SU-DHL-6 (cell line): ENCODE results near the gene ADGRG2.

ENCODE experiments used
- H2AFZ ChIP-seq: fragments of 200-600 bp; sonication (generic); 2 replicates; pipeline ENCODE4 v1.6.1; 2014; ENCODE audit warnings: low read depth, mild to moderate bottlenecking, moderate library complexity, mixed read lengths, antibody characterized with exemption, low read length; ENCODE audit not compliant: severe bottlenecking
- H3F3A ChIP-seq: fragments of 200-600 bp; shearing (Covaris generic); 2 replicates; pipeline ENCODE4 v1.6.0; 2016; ENCODE audit warnings: antibody characterized with exemption, mild to moderate bottlenecking; ENCODE audit not compliant: insufficient read depth
- H3K27ac ChIP-seq: fragments of 200-600 bp; sonication (generic); 2 replicates; pipeline ENCODE4 v1.5.1; 2016; ENCODE audit warnings: low read depth, mild to moderate bottlenecking, low read length, moderate library complexity, mixed read lengths
- H3K27me3 ChIP-seq: fragments of 200-600 bp; sonication (generic), shearing (Covaris generic); 2 replicates; pipeline ENCODE4 v1.6.0; 2014; ENCODE audit warnings: mild to moderate bottlenecking, low read length
- H3K36me3 ChIP-seq: fragments of 200-600 bp; sonication (generic); 2 replicates; pipeline ENCODE4 v1.6.1; 2014; ENCODE audit warnings: mild to moderate bottlenecking, low read length, mixed read lengths
- H3K4me2 ChIP-seq: fragments of 300-600, 200-600 bp; shearing (Covaris generic), sonication (generic); 2 replicates; pipeline ENCODE4 v1.6.0; 2014; ENCODE audit warnings: low read length, low read depth, mild to moderate bottlenecking; ENCODE audit not compliant: poor library complexity, severe bottlenecking
- H3K4me3 ChIP-seq: fragments of 200-600 bp; sonication (generic); 2 replicates; pipeline ENCODE4 v1.5.1; 2014; ENCODE audit warnings: antibody characterized with exemption, low read length, mild to moderate bottlenecking, mixed read lengths; ENCODE audit not compliant: insufficient read depth, poor library complexity, severe bottlenecking
- H3K79me2 ChIP-seq: fragments of 200-600 bp; sonication (generic); 2 replicates; pipeline ENCODE4 v1.6.1; 2014; ENCODE audit warnings: mild to moderate bottlenecking, low read length, moderate library complexity; ENCODE audit not compliant: insufficient read depth
- H3K9ac ChIP-seq: fragments of 200-600 bp; sonication (generic); 2 replicates; pipeline ENCODE4 v1.7.0; 2014; ENCODE audit warnings: mild to moderate bottlenecking, low read length
- H3K9me2 ChIP-seq: fragments of 200-600 bp; sonication (generic); replicated peaks from 2 replicates; pipeline ENCODE4 v1.6.1; 2014; ENCODE audit warnings: low read length; ENCODE audit not compliant: insufficient read depth
- H3K9me3 ChIP-seq: fragments of 200-600 bp; sonication (generic); 2 replicates; pipeline ENCODE4 v1.6.1; 2014; ENCODE audit warnings: low read length, mixed read lengths; ENCODE audit not compliant: insufficient read depth
- H4K20me1 ChIP-seq: fragments of 200-600 bp; sonication (generic); 2 replicates; pipeline ENCODE4 v1.6.1; 2014; ENCODE audit warnings: low read depth, mild to moderate bottlenecking, antibody characterized with exemption, low read length, moderate library complexity, mixed read lengths
- EZH2phosphoT487 ChIP-seq: fragments of 200-600 bp; sonication (generic), shearing (Covaris generic); conservative IDR thresholded peaks from 2 replicates; pipeline ENCODE4 v1.6.1; 2018; ENCODE audit warnings: mild to moderate bottlenecking, antibody characterized with exemption, low read length, moderate library complexity, mixed read lengths
- TF ChIP-seq, protein P1 (sequence below): fragments of 200-600 bp; sonication (generic); IDR thresholded peaks from one replicate; pipeline ENCODE4 v1.5.1; 2017; ENCODE audit warnings: antibody characterized with exemption, mild to moderate bottlenecking, low read length, moderate library complexity; ENCODE audit not compliant: insufficient read depth, poor library complexity, severe bottlenecking

The ADGRG2 gene

DNA sequence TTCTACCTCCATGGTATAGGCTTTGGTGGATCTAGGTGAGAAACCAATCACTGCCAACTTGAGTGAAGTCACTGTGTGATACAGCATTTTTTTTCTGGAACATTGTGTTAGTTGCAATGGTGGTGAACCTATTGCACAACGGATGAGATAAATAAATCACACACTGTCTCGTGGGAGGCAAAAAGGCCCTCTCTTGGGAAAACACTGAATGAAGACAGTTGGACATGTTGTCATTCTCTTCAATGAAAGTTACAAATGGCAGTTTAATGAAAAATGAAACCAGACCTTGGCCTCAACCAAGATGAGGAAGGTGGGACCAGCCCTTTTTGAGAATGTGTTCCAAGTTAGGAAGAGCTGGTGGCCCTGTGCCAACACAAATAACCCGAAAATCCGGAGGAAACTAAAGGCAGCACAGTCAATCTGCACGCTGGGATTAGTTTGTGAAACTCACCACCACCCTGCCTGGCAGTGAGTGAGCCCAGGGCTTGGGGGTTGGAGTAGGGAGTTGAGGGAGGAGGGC is 5.4 kb upstream of the ADGRG2 start:
- Histone ChIP-seq H3K9ac (no peak overlapping the region), H3K36me3 (no peaks in the 10 kb centered on the region), H4K20me1 (no peaks in the 10 kb centered on the region), H3K27me3 (no peaks in the 10 kb centered on the region), H3K79me2 (no peaks in the 10 kb centered on the region), H3K9me2 (no peaks in the 10 kb centered on the region), H3K4me3 (no peak overlapping the region), H3K4me2 (no peak overlapping the region), H3K27ac (no peak overlapping the region), H2AFZ (no peak overlapping the region), H3F3A (no peaks in the 10 kb centered on the region), H3K9me3 (no peaks in the 10 kb centered on the region)
- TF ChIP-seq, protein P1, sequence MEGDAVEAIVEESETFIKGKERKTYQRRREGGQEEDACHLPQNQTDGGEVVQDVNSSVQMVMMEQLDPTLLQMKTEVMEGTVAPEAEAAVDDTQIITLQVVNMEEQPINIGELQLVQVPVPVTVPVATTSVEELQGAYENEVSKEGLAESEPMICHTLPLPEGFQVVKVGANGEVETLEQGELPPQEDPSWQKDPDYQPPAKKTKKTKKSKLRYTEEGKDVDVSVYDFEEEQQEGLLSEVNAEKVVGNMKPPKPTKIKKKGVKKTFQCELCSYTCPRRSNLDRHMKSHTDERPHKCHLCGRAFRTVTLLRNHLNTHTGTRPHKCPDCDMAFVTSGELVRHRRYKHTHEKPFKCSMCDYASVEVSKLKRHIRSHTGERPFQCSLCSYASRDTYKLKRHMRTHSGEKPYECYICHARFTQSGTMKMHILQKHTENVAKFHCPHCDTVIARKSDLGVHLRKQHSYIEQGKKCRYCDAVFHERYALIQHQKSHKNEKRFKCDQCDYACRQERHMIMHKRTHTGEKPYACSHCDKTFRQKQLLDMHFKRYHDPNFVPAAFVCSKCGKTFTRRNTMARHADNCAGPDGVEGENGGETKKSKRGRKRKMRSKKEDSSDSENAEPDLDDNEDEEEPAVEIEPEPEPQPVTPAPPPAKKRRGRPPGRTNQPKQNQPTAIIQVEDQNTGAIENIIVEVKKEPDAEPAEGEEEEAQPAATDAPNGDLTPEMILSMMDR = no peak
- no peak for TF ChIP-seq EZH2phosphoT487

DNA sequence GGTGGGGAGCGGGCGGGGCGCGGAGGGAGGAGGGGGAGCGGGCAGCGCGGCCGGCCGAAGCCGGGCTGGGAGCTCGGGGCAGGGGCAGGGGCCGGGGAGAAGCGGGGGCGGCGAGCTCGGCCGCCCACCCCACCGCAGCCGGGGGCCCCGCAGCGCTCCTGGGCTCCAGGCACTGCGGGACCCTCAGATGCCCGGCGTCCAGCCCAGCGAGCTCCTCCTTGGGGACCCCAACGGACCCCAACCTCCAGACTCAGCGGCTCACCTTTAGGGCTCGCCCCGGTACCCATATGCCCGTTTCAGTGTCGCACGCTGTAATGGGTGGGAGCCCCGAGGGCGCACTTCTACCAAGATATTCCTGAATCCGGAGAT is 357 bp upstream of the ADGRG2 start:
- no peaks in the 10 kb centered on the region for H3K9me2 ChIP-seq
- TF ChIP-seq, protein P1 = no peak
- TF ChIP-seq EZH2phosphoT487 = no peak
- no peaks in the 10 kb centered on the region for H4K20me1 ChIP-seq
- H3F3A ChIP-seq = no peaks in the 10 kb centered on the region
- no peaks in the 10 kb centered on the region for H3K79me2 ChIP-seq
- no peaks in the 10 kb centered on the region for H3K9me3 ChIP-seq
- H3K36me3 ChIP-seq = no peaks in the 10 kb centered on the region
- H3K27ac ChIP-seq = no peak overlapping the region
- H3K4me3 ChIP-seq = no peak overlapping the region
- H3K27me3 ChIP-seq = no peaks in the 10 kb centered on the region
- H3K9ac ChIP-seq = no peak overlapping the region
- H2AFZ ChIP-seq = no peak overlapping the region
- no peak overlapping the region for H3K4me2 ChIP-seq

DNA sequence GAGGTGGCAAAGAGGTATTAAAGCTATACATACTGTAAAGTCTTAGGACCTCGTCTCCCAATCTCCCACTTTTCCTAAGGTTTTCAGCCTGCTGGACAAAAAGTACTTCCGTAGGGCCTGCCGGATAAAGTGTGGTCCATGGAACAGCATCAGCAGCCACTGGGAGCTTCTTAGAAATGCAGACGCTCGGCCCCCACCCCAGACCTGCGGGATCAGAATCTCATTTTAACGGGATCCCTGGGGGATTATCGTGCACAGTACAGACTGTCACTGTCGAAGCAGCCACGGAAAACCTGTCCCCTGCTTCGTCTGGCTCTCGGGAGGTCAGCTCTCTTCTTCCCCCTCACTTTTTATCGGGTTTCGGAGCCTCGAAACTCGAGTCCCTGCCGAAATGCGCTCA is 802 bp downstream of the ADGRG2 start:
- TF ChIP-seq EZH2phosphoT487 = no peak
- TF ChIP-seq, protein P1 = no peak
- Histone ChIP-seq H2AFZ (no peak overlapping the region), H3K36me3 (no peaks in the 10 kb centered on the region), H4K20me1 (no peaks in the 10 kb centered on the region), H3F3A (no peaks in the 10 kb centered on the region), H3K4me3 (no peak overlapping the region), H3K9ac (no peak overlapping the region), H3K79me2 (no peaks in the 10 kb centered on the region), H3K4me2 (no peak overlapping the region), H3K9me3 (no peaks in the 10 kb centered on the region), H3K9me2 (no peaks in the 10 kb centered on the region), H3K27me3 (no peaks in the 10 kb centered on the region), H3K27ac (no peak overlapping the region)
